Activated CD4-positive, CD25-positive, alpha-beta regulatory T cell treated with anti-CD3 and anti-CD28 coated beads, Interleukin-2, amount 50 U/mL, for 72 hours (primary cell): ENCODE data around the gene PLXNB3.
A peak's percentile ranks its signal among the peaks of the same experiment; 100 is the strongest.
"Not testable (repeated sequence)": the region's sequence is repeated elsewhere in the genome, so short reads cannot be mapped to it uniquely, and the experiment has no call there.

Experiments used
- DNase-seq: peaks from one replicate; pipeline ENCODE4 v3.0.0; 2021

Gene PLXNB3

GRCh38 chrX:153794018-153794896, 30.2 kb downstream of the PLXNB3 start, which contains the start of the genes IDH3G and SSR4:
TSS of gene IDH3G (minus strand) at chrX:153794375. CDS start at chrX:153794326, 49 bp downstream.
TSS of gene SSR4 (plus strand) at chrX:153794668. CDS start at chrX:153794688, 20 bp downstream.
- peak; percentile 90 for DNase-seq

- DNase-seq, result peak; percentile 37
These were observed 31.1 kb downstream of the PLXNB3 start for GRCh38 chrX:153794897-153795816.

- no peak for DNase-seq
These were observed 33.5 kb downstream of the PLXNB3 start for GRCh38 chrX:153797415-153798015.

GRCh38 chrX:153799326-153799725, 35.3 kb downstream of the PLXNB3 start:
- no peak for DNase-seq

GRCh38 chrX:153800177-153800722, 36.2 kb downstream of the PLXNB3 start:
- no peak for DNase-seq

GRCh38 chrX:153800746-153801145, 36.7 kb downstream of the PLXNB3 start:
- DNase-seq, result no peak

- DNase-seq, result no peak
These were observed 37.6 kb downstream of the PLXNB3 start for GRCh38 chrX:153801669-153802068.

- no peak for DNase-seq
These were observed 38.5 kb downstream of the PLXNB3 start for GRCh38 chrX:153802513-153803045.

GRCh38 chrX:153803211-153804099, 39.4 kb downstream of the PLXNB3 start:
- DNase-seq, result no peak

GRCh38 chrX:153804100-153804595, 40.1 kb downstream of the PLXNB3 start:
- no peak for DNase-seq

- DNase-seq, result no peak
These were observed 40.6 kb downstream of the PLXNB3 start for GRCh38 chrX:153804621-153805020.

GRCh38 chrX:153805436-153805835, 41.4 kb downstream of the PLXNB3 start:
- no peak for DNase-seq

- no peak for DNase-seq
These were observed 43.0 kb downstream of the PLXNB3 start for GRCh38 chrX:153806999-153807575.

GRCh38 chrX:153807976-153808375, 43.9 kb downstream of the PLXNB3 start:
- DNase-seq, result no peak

GRCh38 chrX:153812220-153812619, 48.2 kb downstream of the PLXNB3 start:
- no peak for DNase-seq

GRCh38 chrX:153813161-153813560, 49.1 kb downstream of the PLXNB3 start:
- no peak for DNase-seq

- DNase-seq, result no peak
These were observed 50.7 kb downstream of the PLXNB3 start for GRCh38 chrX:153814591-153815315.

GRCh38 chrX:153816831-153817690, 53.0 kb downstream of the PLXNB3 start:
- DNase-seq, result no peak

- DNase-seq, result not testable (repeated sequence)
These were observed 54.0 kb downstream of the PLXNB3 start for GRCh38 chrX:153818064-153818463.
